HG02973 (cell line): ENCODE results near the gene GNAI3.
A peak's percentile ranks its signal among the peaks of the same experiment; 100 is the strongest.

ENCODE experiments used
- ATAC-seq: cut with Tn5 transposase; IDR thresholded peaks from one replicate; pipeline ENCODE4 v1.9.1; 2021; ENCODE audit warnings: moderate library complexity; ENCODE audit not compliant: unreplicated experiment

The GNAI3 gene

GRCh38 chr1:109592916-109593315, 44.5 kb downstream of the GNAI3 start:
- ATAC-seq, result no peak

GRCh38 chr1:109595531-109595930, 47.1 kb downstream of the GNAI3 start:
- ATAC-seq, result no peak

- no peak for ATAC-seq
Observed at GRCh38 chr1:109598156-109598555, 49.7 kb downstream of the GNAI3 start.

GRCh38 chr1:109598655-109599054, 50.2 kb downstream of the GNAI3 start:
- ATAC-seq, result no peak

DNA sequence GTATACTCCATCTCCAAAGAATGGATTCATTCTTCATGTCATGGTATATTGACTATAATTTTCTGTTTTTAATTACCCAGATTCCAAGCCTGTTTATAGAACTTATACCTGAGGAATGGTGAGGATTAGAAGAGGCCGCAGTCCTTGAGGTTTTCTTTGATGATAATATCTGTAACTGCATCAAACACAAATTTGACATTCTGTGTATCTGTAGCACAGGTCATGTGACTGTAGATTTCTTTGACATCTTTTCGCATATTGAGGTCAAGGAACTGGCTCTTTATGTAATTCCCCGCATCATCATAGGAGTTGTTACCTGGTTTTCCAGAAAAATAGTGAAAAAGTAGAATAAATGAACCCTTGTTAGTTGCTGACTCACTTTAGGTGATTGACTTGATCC, 54.8 kb downstream of the GNAI3 start:
- ATAC-seq, result no peak

GRCh38 chr1:109605381-109605780, 57.0 kb downstream of the GNAI3 start:
- no peak for ATAC-seq

- no peak for ATAC-seq
Observed at GRCh38 chr1:109609881-109610280, 61.5 kb downstream of the GNAI3 start.

DNA sequence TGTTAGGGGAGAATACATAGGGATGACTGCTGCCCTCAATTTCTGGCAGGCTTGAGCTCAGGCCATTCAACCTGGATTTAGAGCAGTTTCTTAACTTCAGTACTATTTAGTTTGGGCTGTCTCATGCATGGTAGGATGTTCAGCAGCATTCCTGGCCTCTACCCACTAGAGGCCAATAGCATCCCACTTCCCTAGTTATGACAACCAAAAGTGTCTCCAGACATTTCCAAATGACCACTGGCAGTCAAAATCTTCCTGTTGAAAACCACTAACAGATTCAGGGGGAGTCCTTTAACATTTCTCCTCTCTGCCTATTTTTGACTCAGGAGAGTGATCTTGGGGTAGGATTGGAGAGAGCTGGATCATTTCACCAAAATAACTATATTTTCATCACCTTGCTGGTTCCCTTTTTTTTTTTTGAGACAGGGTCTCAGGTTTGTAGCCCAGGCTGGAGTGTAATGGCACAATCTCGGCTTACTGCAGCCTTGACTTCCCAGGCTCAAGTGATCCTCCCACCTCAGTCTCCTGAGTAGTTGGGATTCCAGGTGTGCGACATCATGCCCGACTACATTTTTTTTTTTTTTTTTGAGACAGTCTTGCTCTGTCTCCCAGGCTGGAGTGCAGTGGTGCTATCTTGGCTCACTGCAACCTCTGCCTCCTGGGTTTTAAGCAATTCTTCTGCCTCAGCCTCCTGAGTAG, 62.3 kb downstream of the GNAI3 start:
- ATAC-seq, result no peak

- no peak for ATAC-seq
Observed at GRCh38 chr1:109611308-109611990, 63.0 kb downstream of the GNAI3 start.

DNA sequence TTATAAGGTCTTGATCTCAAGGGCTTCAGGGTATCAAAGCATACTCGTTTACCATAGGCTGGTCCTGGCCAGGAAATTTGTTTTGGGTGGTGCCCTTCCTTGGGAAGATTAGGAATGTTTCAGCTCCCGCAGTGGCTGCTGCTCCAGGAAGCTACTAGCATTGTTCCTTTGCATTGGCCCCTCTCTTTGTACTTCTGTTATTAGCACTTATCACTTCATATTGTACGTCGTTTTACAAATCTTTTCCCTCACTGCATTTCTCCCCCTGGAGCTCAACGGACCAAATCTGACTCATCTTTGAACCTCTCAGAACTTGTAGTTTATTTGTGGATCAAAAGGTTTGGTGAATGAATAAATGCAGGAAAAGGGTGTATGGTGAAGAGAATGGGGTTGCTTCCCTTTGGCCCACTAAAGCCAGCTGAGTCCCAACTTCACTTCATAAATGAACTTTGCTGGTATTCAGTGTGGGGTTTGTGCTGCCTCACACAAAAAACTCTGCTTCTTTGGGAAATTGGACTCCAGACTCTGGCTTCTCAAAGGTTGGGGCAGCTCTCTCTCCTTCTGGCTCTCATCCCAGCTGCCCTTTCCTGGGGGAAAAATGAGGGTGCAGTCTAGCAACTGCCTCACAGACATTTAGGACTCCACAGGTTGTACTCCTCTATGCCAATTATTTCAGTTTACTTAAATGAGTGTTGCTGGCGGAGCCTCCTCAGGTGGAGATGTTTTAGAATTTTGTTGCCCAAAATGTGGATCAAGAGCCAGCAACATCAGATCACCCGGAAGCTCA, 65.1 kb downstream of the GNAI3 start:
- no peak for ATAC-seq

DNA sequence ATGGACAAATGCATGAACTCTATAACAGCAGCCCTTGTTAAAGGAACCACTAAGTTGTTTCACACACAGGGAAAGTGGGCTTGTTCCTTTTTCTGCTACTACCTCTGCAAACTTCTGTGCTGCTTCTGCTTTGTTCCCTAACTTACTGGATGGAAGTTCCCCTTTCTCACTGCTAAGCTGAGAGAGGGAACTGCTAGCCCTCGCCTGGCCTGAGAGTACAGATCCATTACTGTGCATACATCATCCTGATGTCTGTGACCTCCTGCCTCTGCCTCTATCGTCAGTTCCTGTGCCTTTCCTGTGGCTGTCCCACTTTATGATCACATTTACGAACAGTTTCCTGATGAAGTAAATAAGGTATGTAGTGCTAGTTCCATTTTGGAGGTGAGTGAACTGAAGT, 67.5 kb downstream of the GNAI3 start:
- ATAC-seq, result no peak

DNA sequence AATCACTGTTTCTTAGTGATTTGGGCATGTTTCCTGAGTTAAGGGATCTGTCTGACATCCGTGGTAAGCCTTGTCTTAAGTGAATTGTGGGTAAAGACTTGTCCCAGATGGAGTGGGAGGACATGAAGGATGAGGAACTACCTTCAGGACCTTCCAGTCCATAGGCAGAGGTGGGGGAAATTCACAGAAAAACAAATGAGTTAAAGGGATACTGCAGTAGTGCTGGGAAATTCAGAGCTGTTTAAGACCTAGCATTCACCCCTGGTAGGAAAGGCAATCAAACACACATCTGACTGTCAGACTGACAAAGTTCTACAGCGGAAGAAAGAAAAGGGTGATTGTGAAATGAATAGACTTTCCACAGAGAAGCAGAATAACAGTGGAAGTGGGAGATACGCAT, 68.0 kb downstream of the GNAI3 start:
- no peak for ATAC-seq

DNA sequence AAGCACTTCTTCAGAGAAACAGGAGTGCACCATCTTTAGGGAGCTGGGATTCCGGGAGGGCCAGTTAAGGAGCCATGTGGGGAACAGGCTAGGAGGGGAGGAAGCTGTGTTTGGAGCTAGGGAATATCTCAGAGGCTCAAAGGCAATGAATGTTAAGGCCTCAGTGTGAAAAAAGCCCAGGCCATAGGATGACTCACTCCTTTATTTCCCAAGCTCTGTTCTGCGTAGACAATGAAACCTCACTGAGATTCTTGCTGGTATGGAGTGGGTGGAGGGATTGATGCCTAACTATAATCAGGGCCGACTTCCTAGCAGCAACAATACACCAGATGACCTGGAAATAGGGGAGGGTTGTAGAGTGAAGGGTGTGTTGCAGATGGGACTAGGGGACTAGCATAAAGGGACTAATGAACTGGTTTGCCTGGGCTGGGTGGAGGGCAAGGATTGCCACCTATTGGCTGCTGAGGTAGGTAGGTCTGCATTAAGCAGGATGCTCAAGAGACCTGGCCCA, 68.9 kb downstream of the GNAI3 start:
- ATAC-seq, result no peak

- no peak for ATAC-seq
Observed at GRCh38 chr1:109618661-109619575, 70.5 kb downstream of the GNAI3 start.

GRCh38 chr1:109619576-109620400, 71.4 kb downstream of the GNAI3 start, which contains the start of the genes AMPD2 and GNAT2:
Gene AMPD2 (plus strand): TSS chr1:109619837. CDS start chr1:109621176, 1,339 bp downstream.
Gene GNAT2 (minus strand): TSS chr1:109619616. CDS start chr1:109612870, 6,746 bp downstream.
- ATAC-seq, result peak; percentile 37

DNA sequence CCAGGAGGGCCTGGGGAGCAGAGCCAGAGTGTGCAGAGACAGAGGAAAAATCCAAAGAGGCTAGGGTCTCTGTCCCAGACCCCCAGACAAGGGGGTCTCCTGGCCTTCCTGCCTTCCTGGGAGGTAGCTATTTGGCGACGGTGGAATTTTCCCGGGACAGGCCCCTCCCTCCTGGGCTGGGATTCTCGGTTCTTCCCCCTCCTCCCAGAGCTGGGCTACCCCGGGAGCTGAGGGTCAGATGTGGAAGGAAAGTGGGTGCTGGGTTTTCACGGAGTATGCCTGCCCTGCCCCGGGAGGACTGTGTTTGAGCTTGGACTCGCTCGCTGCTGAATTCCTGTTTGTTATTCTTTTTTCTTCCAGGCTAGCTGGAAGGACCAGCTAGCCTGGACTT, 72.0 kb downstream of the GNAI3 start:
- no peak for ATAC-seq

GRCh38 chr1:109620841-109621286, 72.4 kb downstream of the GNAI3 start:
- ATAC-seq, result peak; percentile 65

DNA sequence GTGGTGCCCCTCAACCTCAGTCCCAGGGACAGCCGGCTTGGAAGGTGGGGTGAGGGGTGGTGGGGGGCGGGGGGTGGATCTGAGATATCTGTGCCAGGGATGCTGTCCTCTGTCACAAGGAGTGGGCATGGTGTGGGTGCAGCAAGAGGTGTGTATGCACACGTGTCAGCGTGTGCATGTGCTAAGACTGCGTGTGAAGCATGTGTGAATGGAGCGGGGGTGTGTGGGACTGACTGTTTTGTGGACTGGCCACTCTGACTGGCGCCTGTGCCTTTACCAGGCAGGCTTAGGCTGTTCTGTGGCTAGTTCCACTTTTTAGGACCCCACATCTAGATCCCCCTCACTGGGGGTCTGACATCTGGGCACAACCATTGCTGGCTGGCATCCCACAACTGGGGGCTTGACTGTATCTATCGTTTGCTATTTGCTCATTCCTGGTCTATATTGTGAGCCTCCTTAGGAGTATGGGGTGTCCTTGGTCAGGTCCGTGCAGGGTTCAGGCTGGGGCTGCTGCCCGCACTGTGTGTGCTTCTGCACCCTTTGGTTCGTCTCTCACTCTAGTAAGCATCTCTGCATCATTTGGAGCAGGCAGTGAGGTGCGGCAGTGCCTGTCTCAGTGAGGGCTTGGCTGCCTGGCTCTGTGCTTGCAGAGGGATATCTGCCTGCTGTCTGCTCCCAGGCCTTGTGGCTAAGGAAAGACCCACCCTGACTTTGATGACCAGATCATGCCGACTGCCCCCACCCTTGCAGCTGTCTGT, 73.1 kb downstream of the GNAI3 start:
- no peak for ATAC-seq
